Fibroblast of lung (primary cell): ENCODE data around the gene CCDC47.

Experiments
- EZH2 ChIP-seq: IDR thresholded peaks from 2 replicates; pipeline ENCODE4 v1.5.1; 2012; ENCODE audit warnings: low read length, control low read depth, mild to moderate bottlenecking; ENCODE audit errors: missing control alignments
- TF ChIP-seq, protein P1 (sequence below), 2 donors: IDR thresholded peaks in 1 of 2; conservative IDR thresholded peaks in 1 of 2; 1 replicate in 1 of 2; 2 replicates in 1 of 2; pipeline ENCODE4 v1.5.1; 2011 to 2012; ENCODE audit warnings: low read length in 2 of 2, control low read depth in 1 of 2, inconsistent platforms in 1 of 2, low read depth in 1 of 2, mild to moderate bottlenecking in 1 of 2

- TF ChIP-seq, protein P1, sequence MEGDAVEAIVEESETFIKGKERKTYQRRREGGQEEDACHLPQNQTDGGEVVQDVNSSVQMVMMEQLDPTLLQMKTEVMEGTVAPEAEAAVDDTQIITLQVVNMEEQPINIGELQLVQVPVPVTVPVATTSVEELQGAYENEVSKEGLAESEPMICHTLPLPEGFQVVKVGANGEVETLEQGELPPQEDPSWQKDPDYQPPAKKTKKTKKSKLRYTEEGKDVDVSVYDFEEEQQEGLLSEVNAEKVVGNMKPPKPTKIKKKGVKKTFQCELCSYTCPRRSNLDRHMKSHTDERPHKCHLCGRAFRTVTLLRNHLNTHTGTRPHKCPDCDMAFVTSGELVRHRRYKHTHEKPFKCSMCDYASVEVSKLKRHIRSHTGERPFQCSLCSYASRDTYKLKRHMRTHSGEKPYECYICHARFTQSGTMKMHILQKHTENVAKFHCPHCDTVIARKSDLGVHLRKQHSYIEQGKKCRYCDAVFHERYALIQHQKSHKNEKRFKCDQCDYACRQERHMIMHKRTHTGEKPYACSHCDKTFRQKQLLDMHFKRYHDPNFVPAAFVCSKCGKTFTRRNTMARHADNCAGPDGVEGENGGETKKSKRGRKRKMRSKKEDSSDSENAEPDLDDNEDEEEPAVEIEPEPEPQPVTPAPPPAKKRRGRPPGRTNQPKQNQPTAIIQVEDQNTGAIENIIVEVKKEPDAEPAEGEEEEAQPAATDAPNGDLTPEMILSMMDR (conservative IDR thresholded peaks at IDR 0.05 in 1 of 2, IDR thresholded peaks at IDR 0.05 in 1 of 2; ENCODE audit: low read depth in 1 of 2, low read length in 2 of 2) = no peak
- TF ChIP-seq EZH2 = no peak
Measured at GRCh38 chr17:63786971-63787711, 13.7 kb upstream of the CCDC47 start.
